Measurements from ENCODE around the gene MPZL2. TPM values are rescaled to one million over a fixed set of nuclear protein-coding genes. Genes with fewer than 3 reads are reported as not detected.

MPZL2 gene
- total and polyA plus RNA-seq, 2 of the 8 experiments (the other 6 are each of a cell fraction or from before 2014, with no cell fraction given), result 2.4 to 3.2 TPM

DNA sequence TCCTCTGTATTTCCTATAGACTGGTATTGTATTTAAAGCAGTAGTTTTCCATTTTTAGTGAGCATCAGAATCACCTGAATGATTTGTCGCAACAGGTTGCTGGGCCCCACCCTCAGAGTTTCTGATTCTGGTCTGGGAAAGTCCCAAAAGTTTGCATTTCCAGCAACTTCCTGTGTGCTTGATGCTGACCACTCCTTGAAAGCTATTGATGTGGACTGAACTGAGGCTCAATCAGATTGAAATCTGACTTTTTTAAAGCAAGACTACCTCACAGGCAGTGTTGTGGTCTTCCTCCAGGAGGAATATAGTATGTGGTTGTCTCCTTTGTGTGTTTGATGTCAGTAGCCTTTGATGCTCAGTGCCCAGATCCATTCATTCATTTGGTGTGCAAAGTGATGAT is 17.2 kb upstream of the MPZL2 start (continued):
- TF ChIP-seq CHD2 (IDR thresholded peaks at IDR 0.05; ENCODE audit: low read length) (no peak), ZNF274 (IDR thresholded peaks at IDR 0.05; ENCODE audit: borderline replicate concordance, extremely low read depth, low read length) (no peak), SP4 (IDR thresholded peaks at IDR 0.05; ENCODE audit: low read length) (no peak), FOSL1 (IDR thresholded peaks at IDR 0.05; ENCODE audit: insufficient read depth, low read depth, low read length) (no peak)
- TF ChIP-seq, protein P1, sequence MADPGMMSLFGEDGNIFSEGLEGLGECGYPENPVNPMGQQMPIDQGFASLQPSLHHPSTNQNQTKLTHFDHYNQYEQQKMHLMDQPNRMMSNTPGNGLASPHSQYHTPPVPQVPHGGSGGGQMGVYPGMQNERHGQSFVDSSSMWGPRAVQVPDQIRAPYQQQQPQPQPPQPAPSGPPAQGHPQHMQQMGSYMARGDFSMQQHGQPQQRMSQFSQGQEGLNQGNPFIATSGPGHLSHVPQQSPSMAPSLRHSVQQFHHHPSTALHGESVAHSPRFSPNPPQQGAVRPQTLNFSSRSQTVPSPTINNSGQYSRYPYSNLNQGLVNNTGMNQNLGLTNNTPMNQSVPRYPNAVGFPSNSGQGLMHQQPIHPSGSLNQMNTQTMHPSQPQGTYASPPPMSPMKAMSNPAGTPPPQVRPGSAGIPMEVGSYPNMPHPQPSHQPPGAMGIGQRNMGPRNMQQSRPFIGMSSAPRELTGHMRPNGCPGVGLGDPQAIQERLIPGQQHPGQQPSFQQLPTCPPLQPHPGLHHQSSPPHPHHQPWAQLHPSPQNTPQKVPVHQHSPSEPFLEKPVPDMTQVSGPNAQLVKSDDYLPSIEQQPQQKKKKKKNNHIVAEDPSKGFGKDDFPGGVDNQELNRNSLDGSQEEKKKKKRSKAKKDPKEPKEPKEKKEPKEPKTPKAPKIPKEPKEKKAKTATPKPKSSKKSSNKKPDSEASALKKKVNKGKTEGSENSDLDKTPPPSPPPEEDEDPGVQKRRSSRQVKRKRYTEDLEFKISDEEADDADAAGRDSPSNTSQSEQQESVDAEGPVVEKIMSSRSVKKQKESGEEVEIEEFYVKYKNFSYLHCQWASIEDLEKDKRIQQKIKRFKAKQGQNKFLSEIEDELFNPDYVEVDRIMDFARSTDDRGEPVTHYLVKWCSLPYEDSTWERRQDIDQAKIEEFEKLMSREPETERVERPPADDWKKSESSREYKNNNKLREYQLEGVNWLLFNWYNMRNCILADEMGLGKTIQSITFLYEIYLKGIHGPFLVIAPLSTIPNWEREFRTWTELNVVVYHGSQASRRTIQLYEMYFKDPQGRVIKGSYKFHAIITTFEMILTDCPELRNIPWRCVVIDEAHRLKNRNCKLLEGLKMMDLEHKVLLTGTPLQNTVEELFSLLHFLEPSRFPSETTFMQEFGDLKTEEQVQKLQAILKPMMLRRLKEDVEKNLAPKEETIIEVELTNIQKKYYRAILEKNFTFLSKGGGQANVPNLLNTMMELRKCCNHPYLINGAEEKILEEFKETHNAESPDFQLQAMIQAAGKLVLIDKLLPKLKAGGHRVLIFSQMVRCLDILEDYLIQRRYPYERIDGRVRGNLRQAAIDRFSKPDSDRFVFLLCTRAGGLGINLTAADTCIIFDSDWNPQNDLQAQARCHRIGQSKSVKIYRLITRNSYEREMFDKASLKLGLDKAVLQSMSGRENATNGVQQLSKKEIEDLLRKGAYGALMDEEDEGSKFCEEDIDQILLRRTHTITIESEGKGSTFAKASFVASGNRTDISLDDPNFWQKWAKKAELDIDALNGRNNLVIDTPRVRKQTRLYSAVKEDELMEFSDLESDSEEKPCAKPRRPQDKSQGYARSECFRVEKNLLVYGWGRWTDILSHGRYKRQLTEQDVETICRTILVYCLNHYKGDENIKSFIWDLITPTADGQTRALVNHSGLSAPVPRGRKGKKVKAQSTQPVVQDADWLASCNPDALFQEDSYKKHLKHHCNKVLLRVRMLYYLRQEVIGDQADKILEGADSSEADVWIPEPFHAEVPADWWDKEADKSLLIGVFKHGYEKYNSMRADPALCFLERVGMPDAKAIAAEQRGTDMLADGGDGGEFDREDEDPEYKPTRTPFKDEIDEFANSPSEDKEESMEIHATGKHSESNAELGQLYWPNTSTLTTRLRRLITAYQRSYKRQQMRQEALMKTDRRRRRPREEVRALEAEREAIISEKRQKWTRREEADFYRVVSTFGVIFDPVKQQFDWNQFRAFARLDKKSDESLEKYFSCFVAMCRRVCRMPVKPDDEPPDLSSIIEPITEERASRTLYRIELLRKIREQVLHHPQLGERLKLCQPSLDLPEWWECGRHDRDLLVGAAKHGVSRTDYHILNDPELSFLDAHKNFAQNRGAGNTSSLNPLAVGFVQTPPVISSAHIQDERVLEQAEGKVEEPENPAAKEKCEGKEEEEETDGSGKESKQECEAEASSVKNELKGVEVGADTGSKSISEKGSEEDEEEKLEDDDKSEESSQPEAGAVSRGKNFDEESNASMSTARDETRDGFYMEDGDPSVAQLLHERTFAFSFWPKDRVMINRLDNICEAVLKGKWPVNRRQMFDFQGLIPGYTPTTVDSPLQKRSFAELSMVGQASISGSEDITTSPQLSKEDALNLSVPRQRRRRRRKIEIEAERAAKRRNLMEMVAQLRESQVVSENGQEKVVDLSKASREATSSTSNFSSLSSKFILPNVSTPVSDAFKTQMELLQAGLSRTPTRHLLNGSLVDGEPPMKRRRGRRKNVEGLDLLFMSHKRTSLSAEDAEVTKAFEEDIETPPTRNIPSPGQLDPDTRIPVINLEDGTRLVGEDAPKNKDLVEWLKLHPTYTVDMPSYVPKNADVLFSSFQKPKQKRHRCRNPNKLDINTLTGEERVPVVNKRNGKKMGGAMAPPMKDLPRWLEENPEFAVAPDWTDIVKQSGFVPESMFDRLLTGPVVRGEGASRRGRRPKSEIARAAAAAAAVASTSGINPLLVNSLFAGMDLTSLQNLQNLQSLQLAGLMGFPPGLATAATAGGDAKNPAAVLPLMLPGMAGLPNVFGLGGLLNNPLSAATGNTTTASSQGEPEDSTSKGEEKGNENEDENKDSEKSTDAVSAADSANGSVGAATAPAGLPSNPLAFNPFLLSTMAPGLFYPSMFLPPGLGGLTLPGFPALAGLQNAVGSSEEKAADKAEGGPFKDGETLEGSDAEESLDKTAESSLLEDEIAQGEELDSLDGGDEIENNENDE (IDR thresholded peaks at IDR 0.05; ENCODE audit: insufficient replicate concordance, low read length), result no peak
- TF ChIP-seq, protein P2, sequence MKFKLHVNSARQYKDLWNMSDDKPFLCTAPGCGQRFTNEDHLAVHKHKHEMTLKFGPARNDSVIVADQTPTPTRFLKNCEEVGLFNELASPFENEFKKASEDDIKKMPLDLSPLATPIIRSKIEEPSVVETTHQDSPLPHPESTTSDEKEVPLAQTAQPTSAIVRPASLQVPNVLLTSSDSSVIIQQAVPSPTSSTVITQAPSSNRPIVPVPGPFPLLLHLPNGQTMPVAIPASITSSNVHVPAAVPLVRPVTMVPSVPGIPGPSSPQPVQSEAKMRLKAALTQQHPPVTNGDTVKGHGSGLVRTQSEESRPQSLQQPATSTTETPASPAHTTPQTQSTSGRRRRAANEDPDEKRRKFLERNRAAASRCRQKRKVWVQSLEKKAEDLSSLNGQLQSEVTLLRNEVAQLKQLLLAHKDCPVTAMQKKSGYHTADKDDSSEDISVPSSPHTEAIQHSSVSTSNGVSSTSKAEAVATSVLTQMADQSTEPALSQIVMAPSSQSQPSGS (IDR thresholded peaks at IDR 0.05; ENCODE audit: low read length), result no peak

Measured in H1 (cell line).